Effector memory CD4-positive, alpha-beta T cell (primary cell): ENCODE results near the gene RBM6.
"Not testable (repeated sequence)": the region's sequence is repeated elsewhere in the genome, so short reads cannot be mapped to it uniquely, and the experiment has no call there.

Experiments
- DNase-seq, 3 donors: peaks; one replicate each; pipeline ENCODE4 v3.0.0-alpha.2; 2020
- H3K27ac ChIP-seq: 2 replicates; pipeline ENCODE4 v1.7.0; 2013; ENCODE audit warnings: mild to moderate bottlenecking, low read length, moderate library complexity; ENCODE audit not compliant: insufficient read depth, poor library complexity, severe bottlenecking
- H3K27me3 ChIP-seq: replicated peaks from 2 replicates; pipeline ENCODE4 v1.7.0; 2013; ENCODE audit warnings: mild to moderate bottlenecking, low read length; ENCODE audit not compliant: insufficient read depth, control insufficient read depth, poor library complexity, severe bottlenecking
- H3K36me3 ChIP-seq: 2 replicates; pipeline ENCODE4 v1.7.0; 2013; ENCODE audit warnings: mild to moderate bottlenecking, low read length, moderate library complexity; ENCODE audit not compliant: control insufficient read depth, insufficient read depth
- H3K4me1 ChIP-seq: 2 replicates; pipeline ENCODE4 v1.7.0; 2013; ENCODE audit warnings: low read length, mild to moderate bottlenecking; ENCODE audit not compliant: control insufficient read depth, insufficient read depth, poor library complexity, severe bottlenecking
- H3K4me3 ChIP-seq: 2 replicates; pipeline ENCODE4 v1.7.0; 2013; ENCODE audit warnings: low read length, low read depth, mild to moderate bottlenecking; ENCODE audit not compliant: insufficient read depth, poor library complexity, severe bottlenecking
- H3K9me3 ChIP-seq: 2 replicates; pipeline ENCODE4 v1.7.0; 2013; ENCODE audit warnings: mild to moderate bottlenecking, low read length, moderate library complexity; ENCODE audit not compliant: control insufficient read depth

RBM6 gene

GRCh38 chr3:49916686-49917085, 23.3 kb upstream of the RBM6 start:
- Histone ChIP-seq H3K27ac (no peak overlapping the region), H3K4me1 (no peaks in the 10 kb centered on the region), H3K9me3 (no peaks in the 10 kb centered on the region), H3K4me3 (no peak overlapping the region), H3K27me3 (no peaks in the 10 kb centered on the region), H3K36me3 (peaks cover 11% of the 10 kb centered on the region)
- DNase-seq: no peak

GRCh38 chr3:49917806-49918590, 22.0 kb upstream of the RBM6 start:
- not testable (repeated sequence) for H3K36me3 ChIP-seq, H3K27ac ChIP-seq, H3K9me3 ChIP-seq, H3K4me1 ChIP-seq, H3K27me3 ChIP-seq, H3K4me3 ChIP-seq, DNase-seq

GRCh38 chr3:49924683-49925082, 15.3 kb upstream of the RBM6 start:
- H3K4me3 ChIP-seq: no peak overlapping the region
- no peak overlapping the region for H3K27ac ChIP-seq
- H3K9me3 ChIP-seq: no peaks in the 10 kb centered on the region
- H3K4me1 ChIP-seq: peaks cover 9% of the 10 kb centered on the region
- H3K36me3 ChIP-seq: no peaks in the 10 kb centered on the region
- no peak for DNase-seq
- no peaks in the 10 kb centered on the region for H3K27me3 ChIP-seq

GRCh38 chr3:49925485-49925884, 14.5 kb upstream of the RBM6 start:
- Histone ChIP-seq H3K27ac (no peak overlapping the region), H3K4me1 (peaks cover 9% of the 10 kb centered on the region), H3K36me3 (no peaks in the 10 kb centered on the region), H3K27me3 (no peaks in the 10 kb centered on the region), H3K4me3 (no peak overlapping the region), H3K9me3 (no peaks in the 10 kb centered on the region)
- DNase-seq: no peak

GRCh38 chr3:49926117-49926728, 13.7 kb upstream of the RBM6 start:
- H3K9me3 ChIP-seq: no peaks in the 10 kb centered on the region
- H3K36me3 ChIP-seq: no peaks in the 10 kb centered on the region
- no peak for DNase-seq
- H3K4me1 ChIP-seq: peaks cover 9% of the 10 kb centered on the region
- H3K27ac ChIP-seq: no peak overlapping the region
- H3K27me3 ChIP-seq: no peaks in the 10 kb centered on the region
- H3K4me3 ChIP-seq: no peak overlapping the region

- peaks cover 9% of the 10 kb centered on the region for H3K4me1 ChIP-seq
- no peak for DNase-seq
- H3K4me3 ChIP-seq: no peak overlapping the region
- H3K36me3 ChIP-seq: no peaks in the 10 kb centered on the region
- H3K27me3 ChIP-seq: no peaks in the 10 kb centered on the region
- no peak overlapping the region for H3K27ac ChIP-seq
- no peaks in the 10 kb centered on the region for H3K9me3 ChIP-seq
Measured at GRCh38 chr3:49927798-49928197, 12.2 kb upstream of the RBM6 start.

GRCh38 chr3:49928481-49929017, 11.4 kb upstream of the RBM6 start:
- Histone ChIP-seq H3K36me3 (no peaks in the 10 kb centered on the region), H3K27me3 (no peaks in the 10 kb centered on the region), H3K9me3 (no peaks in the 10 kb centered on the region), H3K27ac (no peak overlapping the region), H3K4me1 (peaks cover 9% of the 10 kb centered on the region), H3K4me3 (no peak overlapping the region)
- DNase-seq: no peak

- peak; percentile 69 to 84 (median 78) for DNase-seq
- Histone ChIP-seq H3K9me3 (no peaks in the 10 kb centered on the region), H3K27me3 (no peaks in the 10 kb centered on the region), H3K36me3 (no peaks in the 10 kb centered on the region), H3K4me3 (peak within 1 kb of the TSS; percentile 84), H3K4me1 (peaks cover 9% of the 10 kb centered on the region), H3K27ac (peak within 1 kb of the TSS; percentile 82)
Measured at GRCh38 chr3:49929291-49930167, 10.4 kb upstream of the RBM6 start, which contains the start of gene MON1A. Gene MON1A, minus strand, starts transcription at chr3:49929811. Its CDS starts 16,465 bp downstream, at chr3:49913346.

- peak overlapping the region; percentile 84 for H3K4me3 ChIP-seq
- peak overlapping the region; percentile 82 for H3K27ac ChIP-seq
Measured at GRCh38 chr3:49930168-49930690, 9.7 kb upstream of the RBM6 start.

More at GRCh38 chr3:49930168-49930690, 9.7 kb upstream of the RBM6 start:
- no peaks in the 10 kb centered on the region for H3K27me3 ChIP-seq
- no peaks in the 10 kb centered on the region for H3K9me3 ChIP-seq
- H3K4me1 ChIP-seq: peaks cover 9% of the 10 kb centered on the region
- no peaks in the 10 kb centered on the region for H3K36me3 ChIP-seq
- DNase-seq: no peak
